Measurements from ENCODE around the gene CHST6.

GRCh38 chr16:75459691-75460090 is 35.5 kb downstream of the CHST6 start:
- TF ChIP-seq, protein P1, sequence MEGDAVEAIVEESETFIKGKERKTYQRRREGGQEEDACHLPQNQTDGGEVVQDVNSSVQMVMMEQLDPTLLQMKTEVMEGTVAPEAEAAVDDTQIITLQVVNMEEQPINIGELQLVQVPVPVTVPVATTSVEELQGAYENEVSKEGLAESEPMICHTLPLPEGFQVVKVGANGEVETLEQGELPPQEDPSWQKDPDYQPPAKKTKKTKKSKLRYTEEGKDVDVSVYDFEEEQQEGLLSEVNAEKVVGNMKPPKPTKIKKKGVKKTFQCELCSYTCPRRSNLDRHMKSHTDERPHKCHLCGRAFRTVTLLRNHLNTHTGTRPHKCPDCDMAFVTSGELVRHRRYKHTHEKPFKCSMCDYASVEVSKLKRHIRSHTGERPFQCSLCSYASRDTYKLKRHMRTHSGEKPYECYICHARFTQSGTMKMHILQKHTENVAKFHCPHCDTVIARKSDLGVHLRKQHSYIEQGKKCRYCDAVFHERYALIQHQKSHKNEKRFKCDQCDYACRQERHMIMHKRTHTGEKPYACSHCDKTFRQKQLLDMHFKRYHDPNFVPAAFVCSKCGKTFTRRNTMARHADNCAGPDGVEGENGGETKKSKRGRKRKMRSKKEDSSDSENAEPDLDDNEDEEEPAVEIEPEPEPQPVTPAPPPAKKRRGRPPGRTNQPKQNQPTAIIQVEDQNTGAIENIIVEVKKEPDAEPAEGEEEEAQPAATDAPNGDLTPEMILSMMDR (IDR thresholded peaks at IDR 0.05): no peak
- TF ChIP-seq POLR2A (IDR thresholded peaks at IDR 0.05) (no peak), POLR2AphosphoS5 (IDR thresholded peaks at IDR 0.05) (no peak)

Measured in gastroesophageal sphincter (tissue), 3 donors.